Activated CD4-positive, alpha-beta T cell treated with anti-CD3 and anti-CD28 coated beads, Interleukin-2, Interleukin-6, amounts not matched to agents 100 ng/mL and 50 ng/mL, durations not matched to agents 16 hours and 8 hours (primary cell): ENCODE data around the gene TRIO.
A peak's percentile ranks its signal among the peaks of the same experiment; 100 is the strongest.

Experiments used
- DNase-seq: peaks from one replicate; pipeline ENCODE4 v3.0.0-alpha.2; 2020

The TRIO gene

DNA sequence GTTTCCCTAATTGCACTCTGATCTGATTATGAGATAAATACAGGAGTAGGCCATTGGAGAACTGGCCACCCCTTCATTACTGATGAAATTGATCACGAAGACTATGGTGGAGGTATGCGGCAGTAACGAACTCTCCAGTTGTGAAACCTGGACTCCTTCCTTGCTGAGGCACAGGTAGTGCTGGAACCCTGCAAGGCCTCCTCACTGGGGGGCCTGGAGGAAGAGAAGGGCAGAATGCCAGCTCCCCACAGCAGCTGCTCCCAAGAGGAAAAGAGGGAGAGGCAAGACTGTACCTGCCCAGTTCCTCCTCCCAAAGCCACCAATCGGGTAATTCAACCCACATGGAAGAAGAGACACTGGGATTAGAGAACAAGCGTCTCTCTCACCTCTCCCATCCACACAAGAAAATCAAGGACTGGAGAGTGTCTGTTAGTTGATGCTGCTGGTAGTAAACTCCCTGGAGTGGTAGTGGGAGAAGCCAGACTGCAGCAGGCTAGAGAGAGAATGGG is 19.1 kb upstream of the TRIO start:
- no peak for DNase-seq

- no peak for DNase-seq
Observed at GRCh38 chr5:14125262-14125661, 17.9 kb upstream of the TRIO start.

GRCh38 chr5:14127587-14127986 is 15.6 kb upstream of the TRIO start:
- no peak for DNase-seq

GRCh38 chr5:14128079-14128478 is 15.1 kb upstream of the TRIO start:
- DNase-seq, result no peak

DNA sequence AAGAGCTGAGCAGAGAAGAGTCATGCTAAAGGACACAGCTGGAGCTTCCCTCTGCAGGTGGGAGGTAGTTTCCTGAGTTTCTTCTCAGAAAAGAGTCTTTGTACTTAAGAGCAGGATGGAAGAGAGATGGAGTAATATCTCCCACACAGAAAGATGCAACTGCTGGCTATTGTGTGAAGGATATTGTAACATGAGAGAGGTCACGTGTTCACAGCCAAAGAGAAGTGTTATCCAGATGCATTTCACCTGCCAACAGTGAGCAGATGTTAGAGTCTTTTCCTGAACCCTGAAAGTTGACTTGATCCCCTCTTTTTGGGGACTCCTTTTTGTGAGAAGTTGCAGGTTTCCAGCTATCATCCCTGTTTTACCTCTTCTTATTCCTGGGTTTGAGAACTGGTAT is 14.0 kb upstream of the TRIO start:
- DNase-seq, result no peak

DNA sequence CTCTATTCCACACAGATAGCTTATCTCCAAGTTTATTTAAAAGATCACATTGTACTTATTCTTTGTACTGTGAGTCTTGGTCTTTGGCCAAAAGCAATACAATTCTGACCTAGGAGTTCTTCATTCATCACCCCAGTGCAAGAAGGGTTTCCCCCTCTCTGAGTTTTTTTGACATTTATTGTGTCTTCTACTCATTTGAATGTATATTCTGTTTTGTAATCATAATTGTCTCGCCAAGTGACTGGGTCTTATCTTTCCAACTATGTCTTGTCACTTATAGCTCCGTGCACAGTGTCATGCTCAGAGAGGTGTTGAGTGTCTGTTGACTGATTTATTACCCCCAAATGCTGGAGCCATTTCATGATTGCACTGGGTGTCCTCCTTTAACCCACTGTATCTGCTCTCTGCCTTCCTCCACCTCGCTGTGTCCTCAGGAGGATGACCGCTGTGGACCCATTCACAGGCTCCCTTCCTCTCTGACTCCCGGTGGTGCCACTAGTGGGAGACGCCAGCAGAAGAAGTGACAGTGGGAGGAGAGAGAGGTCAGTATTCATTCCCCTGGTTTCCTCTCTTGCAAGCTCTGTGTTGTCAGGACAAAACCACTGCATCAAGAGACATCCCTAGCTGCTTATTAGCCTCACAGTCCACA is 11.2 kb upstream of the TRIO start:
- no peak for DNase-seq

DNA sequence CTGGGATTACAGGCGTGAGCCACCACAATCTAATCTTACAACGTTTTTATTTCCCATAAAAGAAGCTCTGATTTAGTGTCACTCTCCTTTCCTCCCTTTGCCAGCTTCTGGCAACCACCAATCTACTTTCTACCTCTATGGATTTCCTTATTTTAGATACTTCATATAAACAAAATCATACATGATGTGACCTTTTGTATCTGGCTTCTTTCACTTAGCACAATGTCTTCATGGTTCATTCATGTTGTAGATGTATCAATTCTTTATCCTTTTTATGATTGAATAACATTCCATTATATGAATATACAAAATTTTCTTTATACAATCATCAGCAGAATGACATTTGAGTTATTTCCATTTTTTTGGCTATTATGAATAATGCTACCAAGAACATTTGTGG is 9.7 kb upstream of the TRIO start:
- DNase-seq, result no peak

DNA sequence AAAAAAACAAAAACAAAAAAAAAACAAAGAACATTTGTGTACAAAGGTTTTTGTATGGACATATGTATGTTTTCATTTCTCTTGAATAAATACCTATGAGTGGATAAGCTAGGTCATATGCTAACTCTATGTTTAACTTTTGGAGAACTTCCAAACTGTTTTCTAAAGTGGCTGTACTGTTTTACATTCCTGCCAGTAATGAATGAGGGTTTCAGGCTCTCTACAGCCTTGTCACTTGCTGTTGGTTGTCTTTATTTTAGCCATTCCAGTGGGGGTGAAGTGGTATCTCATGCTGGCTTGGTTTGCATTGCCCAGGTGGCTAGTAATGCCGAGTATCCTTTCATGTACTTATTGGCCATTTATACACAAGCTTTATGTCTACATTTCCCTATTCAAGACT is 9.1 kb upstream of the TRIO start:
- no peak for DNase-seq

DNA sequence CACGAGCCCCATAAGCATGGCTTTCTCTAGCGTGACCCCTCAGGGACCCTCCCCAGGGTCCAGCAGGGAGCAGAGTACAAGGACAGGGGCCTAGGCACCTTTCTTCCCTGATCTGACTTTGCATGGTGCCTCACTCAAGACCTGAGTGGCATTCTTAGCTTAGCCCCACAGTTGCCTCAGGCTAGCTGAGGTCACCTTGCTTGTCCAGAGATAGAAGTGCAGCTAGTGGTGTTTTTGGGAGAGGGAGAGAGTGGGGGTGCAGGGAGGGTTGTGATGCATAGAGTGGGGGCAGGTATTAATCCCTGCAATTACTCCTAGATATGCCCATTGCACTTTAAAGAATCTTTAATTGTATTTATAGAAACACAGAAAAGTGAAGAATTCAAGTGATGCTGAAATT is 8.4 kb upstream of the TRIO start:
- no peak for DNase-seq

GRCh38 chr5:14135621-14136020 is 7.5 kb upstream of the TRIO start:
- DNase-seq, result no peak

GRCh38 chr5:14136228-14136627 is 6.9 kb upstream of the TRIO start:
- DNase-seq, result no peak

DNA sequence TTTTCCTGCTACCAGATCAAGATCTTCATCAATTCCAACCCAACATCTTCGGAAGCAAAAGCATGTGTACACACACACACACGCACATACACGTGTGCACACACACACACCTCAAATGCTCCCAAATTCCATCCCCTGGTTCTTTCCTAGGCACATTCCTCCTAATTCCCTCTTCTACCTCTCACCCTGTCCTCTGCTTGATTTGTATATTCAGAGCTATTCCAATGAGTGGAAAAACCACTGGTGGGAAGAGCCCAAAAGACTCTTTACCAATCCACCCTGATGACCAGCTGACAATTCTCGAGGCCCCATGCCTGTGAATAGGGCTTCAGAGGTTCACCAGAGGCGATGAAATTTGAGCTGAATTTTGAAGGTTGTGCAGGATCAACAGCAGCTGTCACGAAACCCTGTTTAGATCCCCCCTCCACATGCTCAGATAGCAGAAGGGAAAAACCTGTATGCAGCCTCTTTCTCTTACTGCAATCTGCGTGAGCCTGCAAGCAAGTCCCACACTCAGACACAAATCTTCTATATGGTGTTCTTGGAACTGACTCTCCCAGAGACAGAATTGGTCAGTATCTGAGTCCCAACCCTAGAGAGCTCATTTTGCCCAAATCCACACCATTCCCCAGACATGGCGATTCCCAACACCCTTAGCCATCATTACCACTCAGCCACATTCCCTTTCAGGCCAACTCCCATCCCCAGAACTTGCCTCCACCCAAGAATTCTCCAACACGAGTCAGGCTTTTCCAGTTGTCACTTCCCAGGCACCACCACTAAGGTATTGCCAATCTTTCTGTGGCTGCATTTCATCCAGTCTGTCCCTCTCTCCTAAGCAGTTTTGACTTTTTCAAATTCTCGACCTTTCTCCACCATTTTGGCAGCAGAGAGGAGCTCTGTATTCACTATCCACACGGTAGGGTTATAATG is 4.3 kb upstream of the TRIO start:
- no peak for DNase-seq

- no peak for DNase-seq
Observed at GRCh38 chr5:14141764-14142163, 1.4 kb upstream of the TRIO start.

- no peak for DNase-seq
Observed at GRCh38 chr5:14142202-14142826, 828 bp upstream of the TRIO start.

GRCh38 chr5:14143546-14143840 is 351 bp downstream of the TRIO start:
- no peak for DNase-seq

GRCh38 chr5:14143841-14144585 is 871 bp downstream of the TRIO start:
- DNase-seq, result peak; percentile 27

GRCh38 chr5:14144586-14145434 is 1.7 kb downstream of the TRIO start:
- DNase-seq, result peak; percentile 39

GRCh38 chr5:14145435-14146334 is 2.5 kb downstream of the TRIO start:
- no peak for DNase-seq

- no peak for DNase-seq
Observed at GRCh38 chr5:14146725-14147124, 3.6 kb downstream of the TRIO start.

DNA sequence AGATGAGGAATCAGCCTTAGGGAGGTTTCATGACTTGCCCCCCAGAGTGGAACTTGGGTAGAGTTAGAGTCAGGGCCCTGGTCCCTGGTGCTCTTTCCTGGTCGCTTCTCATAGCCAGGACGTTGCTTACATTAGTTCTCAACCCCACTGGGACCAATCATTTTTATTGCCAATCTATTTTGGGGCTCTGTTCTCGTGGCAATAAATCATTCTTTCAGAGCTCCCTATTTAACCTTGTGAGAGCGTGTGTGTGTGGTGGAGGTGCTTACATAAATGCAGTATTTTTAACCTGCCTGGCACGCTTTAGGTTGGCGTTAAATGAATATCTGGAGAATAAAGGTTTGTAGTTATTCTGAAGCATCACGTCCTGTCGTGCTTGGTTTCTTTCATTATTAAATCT is 4.1 kb downstream of the TRIO start:
- no peak for DNase-seq

DNA sequence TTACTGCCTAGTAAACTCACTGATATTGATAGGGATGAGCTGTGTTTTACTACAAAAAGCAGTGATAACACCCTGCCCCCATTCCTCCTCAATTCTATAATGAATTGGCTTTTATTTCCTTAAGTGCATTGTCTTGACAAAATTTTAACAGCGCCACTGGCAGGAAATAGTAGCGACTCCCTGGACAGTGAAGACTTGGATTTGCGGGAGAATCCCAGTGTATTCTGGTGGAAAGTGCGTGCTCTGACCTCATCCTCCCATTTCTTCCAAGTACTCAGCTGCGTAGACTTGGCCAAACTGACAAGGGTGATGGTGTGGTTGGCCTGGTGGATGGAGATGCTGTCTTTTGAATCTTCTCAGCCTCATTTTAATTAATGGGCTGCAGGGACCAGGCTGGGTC is 5.3 kb downstream of the TRIO start:
- DNase-seq, result no peak
